Epithelial cell of proximal tubule (primary cell): Measurements from ENCODE around the gene NFAM1. TPM values are rescaled to one million over a fixed set of nuclear protein-coding genes. Genes with fewer than 3 reads are reported as not detected.

Experiments used
- DNase-seq: peaks from one replicate; pipeline ENCODE4 v3.0.0-alpha.2; 2011; ENCODE audit warnings: low read depth
- H3K4me3 ChIP-seq: 2 replicates; pipeline ENCODE4 v1.5.1; 2011; ENCODE audit warnings: low read depth, mild to moderate bottlenecking, low read length
- total RNA-seq: library from RNA; depleted of rRNA; stranded (reverse); fragments of >200 nt; gene quantifications from 2 replicates; pipeline ENCODE4 v1.2.3, GENCODE V29; 2015
- TF ChIP-seq, protein P1 (sequence below): conservative IDR thresholded peaks from 2 replicates; pipeline ENCODE4 v1.5.1; 2012; ENCODE audit warnings: low read depth, mild to moderate bottlenecking, low read length

NFAM1 gene
- total RNA-seq, 1 donor from 2014 or later, result not detected

DNA sequence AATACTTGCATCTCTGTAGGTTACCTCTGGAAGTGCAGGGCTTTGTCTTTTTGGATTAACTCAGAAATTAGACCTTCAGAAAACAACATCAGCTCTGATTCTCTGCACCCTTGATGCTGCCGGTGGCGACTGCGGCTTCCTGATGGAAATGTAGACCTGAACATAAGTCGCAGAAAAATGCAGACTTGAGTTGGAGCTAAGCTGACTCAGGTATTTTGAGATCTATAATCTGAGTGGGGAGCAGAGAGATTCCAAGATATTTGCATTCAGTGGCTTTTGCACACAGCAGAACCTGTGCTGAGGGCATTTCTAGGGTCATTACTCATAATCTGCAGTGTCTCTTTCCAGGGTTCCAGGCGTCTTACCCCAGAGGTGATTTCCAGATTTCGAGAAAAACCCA lies 18.7 kb upstream of the NFAM1 start:
- TF ChIP-seq, protein P1, sequence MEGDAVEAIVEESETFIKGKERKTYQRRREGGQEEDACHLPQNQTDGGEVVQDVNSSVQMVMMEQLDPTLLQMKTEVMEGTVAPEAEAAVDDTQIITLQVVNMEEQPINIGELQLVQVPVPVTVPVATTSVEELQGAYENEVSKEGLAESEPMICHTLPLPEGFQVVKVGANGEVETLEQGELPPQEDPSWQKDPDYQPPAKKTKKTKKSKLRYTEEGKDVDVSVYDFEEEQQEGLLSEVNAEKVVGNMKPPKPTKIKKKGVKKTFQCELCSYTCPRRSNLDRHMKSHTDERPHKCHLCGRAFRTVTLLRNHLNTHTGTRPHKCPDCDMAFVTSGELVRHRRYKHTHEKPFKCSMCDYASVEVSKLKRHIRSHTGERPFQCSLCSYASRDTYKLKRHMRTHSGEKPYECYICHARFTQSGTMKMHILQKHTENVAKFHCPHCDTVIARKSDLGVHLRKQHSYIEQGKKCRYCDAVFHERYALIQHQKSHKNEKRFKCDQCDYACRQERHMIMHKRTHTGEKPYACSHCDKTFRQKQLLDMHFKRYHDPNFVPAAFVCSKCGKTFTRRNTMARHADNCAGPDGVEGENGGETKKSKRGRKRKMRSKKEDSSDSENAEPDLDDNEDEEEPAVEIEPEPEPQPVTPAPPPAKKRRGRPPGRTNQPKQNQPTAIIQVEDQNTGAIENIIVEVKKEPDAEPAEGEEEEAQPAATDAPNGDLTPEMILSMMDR, result no peak
- no peak overlapping the region for H3K4me3 ChIP-seq
- no peak for DNase-seq

DNA sequence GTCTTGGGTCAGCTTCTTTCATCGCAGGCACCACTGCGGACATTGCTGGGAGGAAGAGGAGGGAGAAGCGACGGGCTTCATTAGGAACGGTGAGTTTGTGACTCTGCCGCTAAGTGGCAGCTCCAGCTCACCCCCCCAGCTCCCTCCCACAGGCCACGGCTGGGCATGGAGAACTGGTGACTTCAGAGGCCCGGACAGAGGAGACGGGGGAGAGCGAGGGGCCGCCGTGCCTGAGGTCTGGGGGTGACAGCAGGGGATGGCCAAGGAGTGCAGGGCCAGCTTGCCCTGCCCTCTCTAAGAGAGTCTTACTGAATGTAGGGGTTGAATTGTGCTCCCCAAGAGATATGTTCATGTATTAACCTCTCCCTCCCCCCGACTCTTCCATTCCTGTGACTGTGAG lies 13.9 kb upstream of the NFAM1 start:
- H3K4me3 ChIP-seq, result no peak overlapping the region
- no peak for DNase-seq
- TF ChIP-seq, protein P1, result no peak

DNA sequence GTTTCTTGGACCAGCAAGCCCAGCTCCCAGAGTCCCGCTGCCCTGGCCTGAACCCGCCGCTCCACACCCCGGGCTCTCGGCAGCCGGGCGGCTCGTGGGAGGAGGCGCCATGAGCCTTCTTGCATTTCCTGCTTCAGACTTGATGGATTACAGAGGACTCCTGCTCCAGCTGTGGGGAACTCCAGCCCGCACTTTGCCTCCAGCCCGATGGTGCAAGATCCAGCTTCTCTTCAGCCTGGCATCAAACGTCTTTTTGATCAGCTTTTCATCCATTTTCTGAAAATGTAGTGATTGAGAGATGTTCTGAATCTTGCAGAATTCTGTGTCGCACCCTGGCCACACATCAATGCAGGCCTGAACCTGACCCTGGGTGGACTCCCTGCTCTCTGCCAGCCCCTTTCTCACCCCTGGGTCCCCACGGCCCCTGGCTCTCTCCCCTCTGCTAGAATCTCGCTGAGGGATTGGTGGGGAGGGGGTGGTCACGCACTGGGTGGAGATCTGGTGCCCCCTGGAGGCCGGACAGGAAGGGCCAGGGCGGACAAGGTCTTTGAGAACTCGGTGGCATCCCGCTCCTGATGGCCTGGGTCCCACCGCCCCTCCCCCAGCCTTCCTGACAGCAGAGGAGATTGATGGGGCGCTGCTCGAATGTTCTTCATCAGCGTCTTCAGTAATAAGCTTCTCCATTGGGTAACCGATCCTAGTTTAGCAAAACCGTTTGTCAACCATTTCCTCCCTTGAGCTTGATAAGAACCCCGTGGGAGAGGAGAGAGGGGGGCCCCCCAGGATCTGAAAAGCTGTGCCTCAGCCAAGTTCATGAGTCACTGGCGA lies 12.1 kb upstream of the NFAM1 start:
- TF ChIP-seq, protein P1, result peak; percentile 72
- peak overlapping the region; percentile 41 for H3K4me3 ChIP-seq
- no peak for DNase-seq

DNA sequence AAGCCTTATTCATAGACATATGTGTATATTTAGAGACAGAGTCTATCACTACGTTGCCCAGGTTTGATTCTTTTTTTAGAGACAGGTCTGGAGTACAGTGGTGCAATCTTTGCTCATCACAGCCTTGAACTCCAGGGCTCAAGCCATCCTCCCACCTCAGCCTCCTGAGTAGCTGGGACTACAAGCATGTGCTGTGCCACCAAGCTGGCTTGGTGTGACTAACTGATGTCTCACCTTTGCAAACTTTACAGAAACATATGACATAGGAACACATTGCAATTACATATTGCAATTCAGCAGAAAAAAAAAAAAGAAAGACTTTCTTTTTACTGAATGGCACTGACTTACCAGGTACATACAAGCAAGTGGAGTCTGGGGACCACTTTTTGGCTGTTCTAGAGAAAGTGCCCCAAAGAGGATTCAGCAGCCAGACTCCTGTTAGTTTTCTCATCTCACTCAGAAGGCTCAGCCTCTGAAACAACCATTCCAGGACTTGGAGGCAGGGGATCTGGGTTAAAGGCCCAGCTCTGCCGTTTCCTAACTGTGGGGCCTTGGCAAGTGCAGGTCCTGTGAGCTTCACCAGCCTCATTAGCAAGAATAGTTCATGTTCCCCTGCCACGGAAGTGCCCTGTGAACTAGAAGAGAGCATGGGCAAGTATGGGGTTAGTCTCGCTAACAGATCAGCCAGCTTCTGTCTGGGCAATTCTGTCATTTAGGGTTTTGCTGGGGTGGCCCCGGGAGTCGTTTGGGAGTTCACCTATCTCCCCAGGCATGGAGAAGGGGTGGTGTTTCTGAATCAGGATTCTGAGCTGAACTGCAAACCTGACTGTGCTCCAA lies 11.3 kb upstream of the NFAM1 start:
- H3K4me3 ChIP-seq, result peak overlapping the region; percentile 41

DNA sequence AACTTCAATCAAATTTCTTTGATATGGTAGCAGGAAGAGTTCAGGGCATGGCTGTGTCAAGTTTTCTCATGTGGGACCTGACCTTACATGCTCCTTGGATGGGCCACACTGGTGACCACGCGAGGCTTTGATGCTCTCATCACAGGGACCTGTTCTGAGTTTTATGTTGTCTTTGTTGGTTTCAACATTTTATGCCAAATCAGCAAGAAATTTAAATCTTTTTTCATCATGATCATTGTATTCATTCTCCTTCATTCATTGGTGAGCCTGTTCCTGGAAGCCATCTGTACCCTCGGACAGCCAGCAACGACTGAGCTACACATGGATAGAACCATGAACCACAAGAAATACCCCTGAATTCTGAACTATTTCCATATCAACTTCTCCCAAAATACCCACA lies 10.5 kb upstream of the NFAM1 start:
- TF ChIP-seq, protein P1, result no peak
- no peak for DNase-seq
- no peak overlapping the region for H3K4me3 ChIP-seq

More for the DNA sequence above, 11.3 kb upstream of the NFAM1 start:
- no peak for DNase-seq
- TF ChIP-seq, protein P1, result no peak

DNA sequence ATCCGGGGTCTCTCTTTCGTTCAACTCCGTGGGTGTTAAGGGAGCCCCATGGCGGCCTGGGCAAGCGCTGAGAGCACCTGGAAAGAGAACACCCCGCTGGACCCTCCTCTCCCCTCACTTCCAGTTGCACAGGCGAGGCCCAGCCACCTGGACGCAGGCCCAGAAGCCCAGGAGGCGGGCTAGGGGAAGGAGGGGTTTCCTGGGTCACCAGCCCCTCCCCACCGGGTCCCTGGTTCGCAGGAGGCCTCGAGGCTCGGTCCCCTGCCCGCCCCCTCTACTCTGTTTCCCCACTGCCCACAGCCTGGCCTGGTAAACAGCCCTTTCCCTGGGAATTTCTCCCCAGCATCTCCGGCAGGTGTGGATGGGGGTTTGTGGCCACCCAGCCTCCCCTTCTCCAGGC lies 8.5 kb upstream of the NFAM1 start:
- DNase-seq, result no peak
- TF ChIP-seq, protein P1, result no peak
- no peak overlapping the region for H3K4me3 ChIP-seq
